Activated CD4-positive, alpha-beta T cell treated with anti-CD3 and anti-CD28 coated beads for 24 hours (primary cell): ENCODE data around the gene CCDC187.
"Not testable (repeated sequence)": the region's sequence is repeated elsewhere in the genome, so short reads cannot be mapped to it uniquely, and the experiment has no call there.

Experiments used
- DNase-seq, 2 donors: peaks; one replicate each; pipeline ENCODE4 v3.0.0-alpha.2; 2020; ENCODE audit warnings: low read depth in 2 of 2

CCDC187 gene

DNA sequence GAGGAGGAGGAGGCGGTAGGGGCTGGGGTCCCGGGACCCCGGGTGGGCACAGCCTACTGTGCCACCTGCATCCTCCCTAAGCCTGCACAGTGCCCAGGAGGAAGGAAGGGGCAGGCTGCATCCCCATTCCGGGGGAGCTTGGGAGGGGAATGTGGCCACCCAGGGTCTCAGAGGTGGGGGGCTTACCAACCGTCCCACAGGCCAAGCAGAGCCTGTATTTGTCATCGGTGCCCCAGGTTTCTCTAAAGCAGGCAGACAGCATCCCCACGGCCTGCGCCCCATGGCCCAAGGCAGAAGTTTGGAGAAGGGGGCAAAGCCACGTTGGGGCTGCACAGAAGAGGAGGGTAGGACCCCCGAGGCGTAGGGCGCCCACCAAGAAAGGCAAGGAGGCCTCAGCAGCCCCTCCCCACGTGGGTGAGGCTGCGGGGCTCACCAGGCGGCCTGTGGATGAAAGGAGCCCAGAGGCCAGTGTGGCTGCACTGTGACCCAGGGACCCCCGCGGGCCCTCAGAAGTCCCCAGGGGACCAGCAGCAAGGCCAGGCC, 22.9 kb upstream of the CCDC187 start:
- DNase-seq = no peak

- DNase-seq = no peak
These were observed 22.3 kb upstream of the CCDC187 start for GRCh38 chr9:136326061-136326760.

DNA sequence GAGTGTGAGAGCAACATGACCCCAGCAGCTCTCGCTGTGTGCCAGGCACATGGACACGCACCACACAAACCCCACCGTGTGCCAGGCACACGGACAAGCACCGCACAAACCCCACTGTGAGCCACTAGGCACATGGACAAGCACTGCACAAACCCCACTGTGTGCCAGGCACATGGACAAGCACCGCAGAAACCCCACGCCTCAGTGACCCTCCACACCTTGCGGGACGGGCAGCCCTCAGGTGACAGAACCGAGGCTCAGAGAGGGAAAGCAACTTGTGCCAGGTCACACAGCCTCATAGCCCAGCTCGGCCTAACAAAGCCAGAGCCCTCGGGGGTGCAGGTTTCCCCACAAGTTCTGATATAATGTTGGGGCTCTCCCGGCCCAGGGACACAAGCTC, 21.5 kb upstream of the CCDC187 start:
- no peak for DNase-seq

GRCh38 chr9:136324501-136325300, 20.8 kb upstream of the CCDC187 start:
- no peak for DNase-seq

DNA sequence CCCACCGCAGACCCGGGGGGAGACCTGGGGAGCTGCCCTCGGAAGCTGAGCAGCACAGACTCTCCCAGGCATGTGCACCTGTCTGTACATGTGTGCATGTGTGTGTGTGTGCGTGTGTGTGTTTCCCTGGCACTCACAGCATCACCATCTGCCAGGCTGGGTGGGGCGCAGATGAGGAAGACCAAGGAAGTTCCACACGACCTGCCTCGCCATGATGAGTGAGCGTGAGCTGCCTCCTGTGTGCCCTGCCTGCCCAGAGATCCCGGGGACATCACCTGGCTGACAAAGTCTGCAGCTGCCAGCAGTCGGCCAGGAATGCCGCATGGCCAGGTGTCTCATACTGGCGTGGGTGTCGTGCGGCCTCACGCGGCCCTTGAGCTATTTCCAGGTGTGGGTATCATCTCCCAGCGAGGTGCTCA, 19.5 kb upstream of the CCDC187 start:
- DNase-seq = no peak

DNA sequence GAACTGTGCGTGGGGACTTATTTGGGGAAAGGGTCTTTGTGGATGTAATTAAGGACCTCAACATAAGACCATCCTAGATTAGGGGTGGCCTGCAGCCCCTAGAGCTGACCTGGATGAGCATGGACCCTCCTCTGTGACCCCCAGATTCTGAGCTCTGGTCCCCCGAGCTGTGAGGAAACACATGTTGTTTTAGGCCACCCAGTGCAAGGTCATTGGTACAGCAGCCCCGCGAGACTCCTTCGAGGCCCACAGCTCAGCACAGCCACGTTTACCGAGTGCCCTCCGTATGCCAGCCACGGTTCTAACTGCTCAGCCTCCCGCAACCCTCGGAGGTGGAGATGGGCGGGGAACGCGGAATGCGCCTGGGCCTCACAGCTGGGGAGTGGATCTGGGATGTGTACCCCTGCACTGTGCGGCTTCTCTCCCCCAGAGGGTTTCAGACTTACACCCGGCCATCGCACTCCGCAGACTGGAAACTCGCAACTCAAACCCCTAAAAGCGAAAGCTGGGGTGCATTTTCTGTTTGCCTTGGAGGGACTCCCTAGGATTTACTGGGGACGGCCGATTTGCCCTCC, 18.9 kb upstream of the CCDC187 start:
- no peak for DNase-seq

- no peak for DNase-seq
These were observed 17.7 kb upstream of the CCDC187 start for GRCh38 chr9:136321561-136321960.

DNA sequence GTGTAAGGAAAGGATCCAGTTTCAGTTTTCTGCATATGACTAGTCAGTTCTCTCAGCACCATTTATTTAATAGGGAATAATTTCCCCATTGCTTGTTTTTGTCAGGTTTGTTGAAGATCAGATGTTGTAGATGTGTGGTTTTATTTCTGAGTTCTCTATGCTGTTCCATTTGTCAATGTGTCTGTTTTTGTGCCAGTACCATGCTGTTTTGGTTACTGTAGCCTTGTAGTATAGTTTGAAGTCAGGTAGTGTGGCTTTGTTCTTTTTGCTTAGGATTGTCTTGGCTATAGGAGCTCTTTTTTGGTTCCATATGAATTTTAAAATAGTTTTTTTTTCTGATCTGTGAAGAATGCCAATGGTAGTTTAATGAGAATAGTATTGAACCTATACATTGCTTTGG, 17.1 kb upstream of the CCDC187 start:
- not testable (repeated sequence) for DNase-seq

DNA sequence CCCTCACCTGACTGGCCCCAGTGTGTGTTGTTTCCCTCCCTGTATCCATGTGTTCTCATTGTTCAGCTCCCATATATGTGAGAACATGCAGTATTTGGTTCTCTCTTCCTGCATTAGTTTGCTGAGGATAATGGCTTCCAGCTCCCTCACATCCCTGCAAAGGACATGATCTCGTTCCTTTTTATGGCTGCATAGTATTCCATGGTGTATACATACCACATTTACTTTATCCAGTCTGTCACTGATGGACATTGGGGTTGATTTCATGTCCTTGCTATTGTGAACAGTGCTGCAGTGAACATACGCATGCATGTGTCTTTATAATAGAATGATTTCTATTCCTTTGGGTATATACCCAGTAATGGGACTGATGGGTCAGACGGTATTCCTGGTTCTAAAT, 16.1 kb upstream of the CCDC187 start:
- not testable (repeated sequence) for DNase-seq

- DNase-seq = not testable (repeated sequence)
These were observed 15.3 kb upstream of the CCDC187 start for GRCh38 chr9:136319244-136319643.

DNA sequence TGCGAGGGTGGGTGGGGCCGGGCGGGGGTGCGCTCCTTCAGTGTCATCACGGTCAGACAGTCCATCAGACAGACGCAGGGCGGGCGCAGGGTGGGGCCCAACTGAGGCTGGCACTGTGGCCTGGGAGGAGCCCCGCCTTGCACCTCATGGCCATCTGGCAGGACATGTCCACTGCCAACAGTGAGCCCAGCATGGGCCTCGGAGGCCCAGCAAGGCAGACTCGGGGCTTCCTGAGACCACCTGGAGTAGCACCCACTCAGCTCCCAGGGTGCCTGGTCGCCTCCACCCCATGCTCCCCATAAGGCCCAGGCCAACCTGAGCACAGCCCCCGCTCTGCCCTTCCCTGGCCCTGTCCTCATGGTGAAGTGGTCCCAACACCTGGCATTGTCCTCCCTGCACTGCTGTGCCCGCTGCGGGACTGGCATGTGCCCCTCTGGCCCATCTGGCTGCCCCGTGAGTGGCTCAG, 14.9 kb upstream of the CCDC187 start:
- no peak for DNase-seq

DNA sequence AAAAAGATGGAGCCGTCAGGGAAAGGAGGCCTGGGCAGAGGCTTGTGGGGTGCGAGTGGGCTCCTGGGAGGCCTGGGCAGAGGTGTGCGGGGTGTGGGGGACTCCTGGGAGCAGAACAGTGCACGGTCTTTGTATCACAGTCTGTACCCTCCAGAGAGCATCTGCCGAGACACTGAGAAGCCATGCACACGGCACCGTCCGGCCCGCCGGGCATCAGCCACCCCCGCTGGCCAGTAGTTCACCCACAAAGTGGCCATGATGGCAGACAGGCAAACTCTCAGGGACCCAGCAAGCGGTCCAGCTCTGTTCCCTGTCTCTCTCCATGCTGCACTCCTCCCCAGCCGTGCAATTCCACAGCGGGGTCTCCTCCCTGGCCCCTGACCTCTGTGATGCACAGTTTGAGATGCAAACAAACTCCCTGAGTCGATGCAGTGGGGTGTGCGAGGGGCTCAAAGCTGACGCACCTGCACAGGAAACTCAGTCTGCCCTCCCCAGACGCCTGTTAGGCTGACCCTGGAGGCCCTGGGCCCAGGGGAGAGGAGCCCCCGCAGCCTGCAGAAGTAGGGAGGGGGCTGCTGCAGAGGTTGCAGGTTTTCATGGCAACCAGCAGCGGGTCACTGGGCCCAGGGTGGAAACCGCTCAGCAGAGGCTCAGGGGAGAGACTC, 14.3 kb upstream of the CCDC187 start:
- no peak for DNase-seq

- DNase-seq = no peak
These were observed 13.8 kb upstream of the CCDC187 start for GRCh38 chr9:136317695-136318094.

GRCh38 chr9:136316896-136317676, 13.2 kb upstream of the CCDC187 start:
- DNase-seq = no peak

- DNase-seq = no peak
These were observed 12.4 kb upstream of the CCDC187 start for GRCh38 chr9:136316271-136316751.

- no peak for DNase-seq
These were observed 11.1 kb upstream of the CCDC187 start for GRCh38 chr9:136314944-136315343.

GRCh38 chr9:136314056-136314416, 10.1 kb upstream of the CCDC187 start:
- no peak for DNase-seq

DNA sequence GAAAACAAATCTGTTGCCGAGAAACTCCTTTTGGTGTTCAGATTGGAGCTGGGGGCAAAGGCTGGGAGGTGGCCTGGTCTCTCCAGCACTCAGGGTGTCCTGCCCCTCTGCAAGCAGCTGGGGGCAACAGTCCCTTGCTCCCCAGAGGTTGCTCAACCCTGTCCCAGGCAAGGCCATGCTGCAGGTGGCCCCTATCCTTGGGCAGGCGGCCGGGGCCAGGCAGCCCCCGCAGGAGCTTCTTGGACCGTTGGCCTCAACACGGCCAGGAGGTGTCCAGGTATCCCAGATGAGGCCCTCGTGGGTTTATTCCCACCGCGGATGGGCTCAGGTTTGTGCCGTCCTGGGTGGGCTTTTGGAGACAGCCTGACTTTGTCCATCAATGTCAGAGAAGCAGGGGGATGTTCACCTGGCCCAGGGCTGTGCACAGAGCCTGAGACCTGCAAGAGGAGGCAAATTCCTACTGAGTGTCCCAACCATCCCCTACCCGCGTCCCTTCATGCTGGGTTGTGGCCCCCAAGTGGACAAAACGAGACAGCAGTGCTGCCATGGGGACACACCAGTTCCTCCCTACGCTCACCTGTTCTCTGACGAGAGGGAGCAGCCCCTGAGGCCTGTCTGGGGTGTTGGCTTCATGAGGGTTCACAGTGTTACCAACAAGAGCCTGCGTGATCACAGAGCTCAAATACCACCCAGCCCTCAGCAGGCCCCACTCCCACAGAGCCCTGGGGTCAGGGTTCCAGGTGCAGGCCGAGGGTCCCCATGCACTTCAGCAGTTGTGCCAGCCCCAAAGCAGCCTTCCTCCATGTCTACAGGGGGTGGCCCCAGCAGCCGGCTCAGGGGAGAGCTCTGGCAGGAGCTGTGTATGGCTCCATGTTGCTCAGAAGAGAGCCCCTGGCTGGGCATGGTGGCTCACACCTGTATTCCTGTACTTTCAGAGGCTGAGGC, 9.5 kb upstream of the CCDC187 start:
- DNase-seq = no peak

GRCh38 chr9:136312436-136312835, 8.5 kb upstream of the CCDC187 start:
- DNase-seq = peak in 1 of 2 donors; percentile 25

- DNase-seq = no peak
These were observed 8.1 kb upstream of the CCDC187 start for GRCh38 chr9:136312009-136312375.
